HepG2 (cell line): ENCODE data around the gene NUP54.

Source experiments
- FOXA1 ChIP-seq, 2 experiments: fragments of 450-650 bp in 1 of 2; sonication (generic) in 1 of 2; formaldehyde crosslinking in 1 of 2; IDR thresholded peaks; 2 replicates each; pipeline versions ENCODE4 v1.4.0 to v1.6.1; 2016 to 2020; ENCODE audit warnings: missing genetic modification reagents in 1 of 2
- JARID2 ChIP-seq: sonication (generic); formaldehyde crosslinking; IDR thresholded peaks from 2 replicates; pipeline ENCODE4 v1.8.1; 2023; ENCODE audit warnings: missing genetic modification reagents, inconsistent platforms; ENCODE audit not compliant: insufficient replicate concordance
- SMC3 ChIP-seq: IDR thresholded peaks from 2 replicates; pipeline ENCODE4 v1.6.1; 2011; ENCODE audit warnings: low read length, improper control_type of control experiment
- SOX6 ChIP-seq, 2 experiments: fragments of 450-650 bp in 1 of 2; sonication (generic) in 1 of 2; formaldehyde crosslinking in 1 of 2; IDR thresholded peaks; 2 replicates each; pipeline versions ENCODE4 v1.4.0 to v1.6.1; 2017 to 2020; ENCODE audit warnings: antibody characterized with exemption in 1 of 2, mild to moderate bottlenecking in 1 of 2, missing genetic modification reagents in 1 of 2
- ZMYM3 ChIP-seq: sonication (generic); formaldehyde crosslinking; IDR thresholded peaks from 2 replicates; pipeline ENCODE4 v1.5.1; 2020; ENCODE audit warnings: mild to moderate bottlenecking, missing genetic modification reagents
- TF ChIP-seq, protein P1 (sequence below): IDR thresholded peaks from 2 replicates; pipeline ENCODE4 v1.6.1; 2012; ENCODE audit warnings: low read length, improper control_type of control experiment

DNA sequence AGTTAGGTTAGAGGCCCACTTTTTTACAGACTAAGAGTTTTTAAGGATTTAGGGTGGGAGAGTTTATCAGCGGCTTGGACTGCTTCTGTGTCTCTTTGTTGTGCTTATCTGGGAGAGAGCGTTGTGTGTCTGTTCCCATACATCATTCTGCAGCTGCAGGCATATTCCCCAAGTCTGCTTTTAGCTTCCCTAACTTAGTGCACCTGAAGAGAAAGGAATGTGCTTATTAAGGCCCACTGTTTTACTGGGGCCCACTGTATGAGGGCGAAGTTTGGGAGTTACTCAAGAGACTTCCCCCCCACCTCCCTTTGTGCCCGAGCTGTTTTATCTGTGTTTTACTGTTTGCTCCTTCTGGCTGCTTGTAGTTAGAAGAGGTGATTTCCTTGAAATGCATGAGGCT, 41.8 kb downstream of the NUP54 start:
- TF ChIP-seq FOXA1 (IDR thresholded peaks at IDR 0.05), result no peak
- no peak for TF ChIP-seq FOXA1 (CRISPR knock-in tag; IDR thresholded peaks at IDR 0.05)
- no peak for TF ChIP-seq ZMYM3 (CRISPR knock-in tag)
- no peak for TF ChIP-seq JARID2 (CRISPR knock-in tag)
- no peak for TF ChIP-seq SMC3
- TF ChIP-seq, protein P1, sequence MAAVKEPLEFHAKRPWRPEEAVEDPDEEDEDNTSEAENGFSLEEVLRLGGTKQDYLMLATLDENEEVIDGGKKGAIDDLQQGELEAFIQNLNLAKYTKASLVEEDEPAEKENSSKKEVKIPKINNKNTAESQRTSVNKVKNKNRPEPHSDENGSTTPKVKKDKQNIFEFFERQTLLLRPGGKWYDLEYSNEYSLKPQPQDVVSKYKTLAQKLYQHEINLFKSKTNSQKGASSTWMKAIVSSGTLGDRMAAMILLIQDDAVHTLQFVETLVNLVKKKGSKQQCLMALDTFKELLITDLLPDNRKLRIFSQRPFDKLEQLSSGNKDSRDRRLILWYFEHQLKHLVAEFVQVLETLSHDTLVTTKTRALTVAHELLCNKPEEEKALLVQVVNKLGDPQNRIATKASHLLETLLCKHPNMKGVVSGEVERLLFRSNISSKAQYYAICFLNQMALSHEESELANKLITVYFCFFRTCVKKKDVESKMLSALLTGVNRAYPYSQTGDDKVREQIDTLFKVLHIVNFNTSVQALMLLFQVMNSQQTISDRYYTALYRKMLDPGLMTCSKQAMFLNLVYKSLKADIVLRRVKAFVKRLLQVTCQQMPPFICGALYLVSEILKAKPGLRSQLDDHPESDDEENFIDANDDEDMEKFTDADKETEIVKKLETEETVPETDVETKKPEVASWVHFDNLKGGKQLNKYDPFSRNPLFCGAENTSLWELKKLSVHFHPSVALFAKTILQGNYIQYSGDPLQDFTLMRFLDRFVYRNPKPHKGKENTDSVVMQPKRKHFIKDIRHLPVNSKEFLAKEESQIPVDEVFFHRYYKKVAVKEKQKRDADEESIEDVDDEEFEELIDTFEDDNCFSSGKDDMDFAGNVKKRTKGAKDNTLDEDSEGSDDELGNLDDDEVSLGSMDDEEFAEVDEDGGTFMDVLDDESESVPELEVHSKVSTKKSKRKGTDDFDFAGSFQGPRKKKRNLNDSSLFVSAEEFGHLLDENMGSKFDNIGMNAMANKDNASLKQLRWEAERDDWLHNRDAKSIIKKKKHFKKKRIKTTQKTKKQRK, result no peak
- TF ChIP-seq SOX6 (IDR thresholded peaks at IDR 0.05), result no peak
- no peak for TF ChIP-seq SOX6 (CRISPR knock-in tag; IDR thresholded peaks at IDR 0.05)
